ENCODE data around the gene ZEB1.
"Not testable (repeated sequence)": the region's sequence is repeated elsewhere in the genome, so short reads cannot be mapped to it uniquely, and the experiment has no call there.

ZEB1 gene

GRCh38 chr10:31319602-31320549 is 860 bp downstream of the ZEB1 start:
- no peak for FAIRE-seq

- FAIRE-seq = no peak
These were observed 1.7 kb downstream of the ZEB1 start for GRCh38 chr10:31320550-31321211.

GRCh38 chr10:31321396-31321941 is 2.5 kb downstream of the ZEB1 start:
- FAIRE-seq = no peak

- FAIRE-seq = peak; percentile 71
These were observed 3.6 kb downstream of the ZEB1 start for GRCh38 chr10:31322647-31323046.

DNA sequence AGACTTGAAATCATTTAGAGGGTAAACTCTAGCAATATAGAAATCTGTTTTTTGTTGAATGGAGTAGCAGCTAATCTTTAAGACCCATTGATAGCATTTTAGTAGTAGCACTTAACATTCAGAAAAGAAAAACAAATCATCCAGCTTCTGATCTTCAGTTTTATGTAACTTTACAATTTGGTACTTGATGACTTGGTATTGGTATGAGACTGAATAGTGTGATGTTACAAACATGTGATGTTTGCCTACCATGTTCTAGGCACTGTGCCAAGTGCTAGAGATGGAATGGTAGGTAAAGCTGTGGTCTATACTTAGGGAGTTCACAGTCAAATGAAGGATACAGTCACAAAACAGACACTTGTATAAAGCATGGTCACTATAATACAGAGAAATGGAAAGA is 21.3 kb downstream of the ZEB1 start:
- no peak for FAIRE-seq

DNA sequence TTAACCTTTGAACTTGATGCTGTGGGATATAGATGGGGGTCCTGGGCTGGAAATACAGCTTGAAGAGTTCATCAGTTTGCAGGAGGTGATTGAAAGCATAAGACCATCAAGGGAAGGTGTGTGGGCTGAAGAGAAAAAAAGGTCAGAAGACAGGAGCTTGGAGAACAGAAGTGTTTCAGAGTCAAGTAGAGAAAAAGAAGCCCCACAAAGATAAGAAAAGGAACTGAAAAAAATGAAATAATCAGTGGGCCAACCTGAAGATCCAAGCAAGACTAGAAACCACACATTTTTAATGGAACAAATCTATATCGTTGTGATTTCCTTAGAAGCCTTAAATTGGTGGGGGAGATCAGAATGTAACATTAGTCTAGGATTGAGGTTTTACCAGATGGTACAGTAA is 22.5 kb downstream of the ZEB1 start:
- FAIRE-seq = no peak

- no peak for FAIRE-seq
These were observed 24.0 kb downstream of the ZEB1 start for GRCh38 chr10:31343009-31343408.

GRCh38 chr10:31343551-31343950 is 24.5 kb downstream of the ZEB1 start:
- FAIRE-seq = no peak

DNA sequence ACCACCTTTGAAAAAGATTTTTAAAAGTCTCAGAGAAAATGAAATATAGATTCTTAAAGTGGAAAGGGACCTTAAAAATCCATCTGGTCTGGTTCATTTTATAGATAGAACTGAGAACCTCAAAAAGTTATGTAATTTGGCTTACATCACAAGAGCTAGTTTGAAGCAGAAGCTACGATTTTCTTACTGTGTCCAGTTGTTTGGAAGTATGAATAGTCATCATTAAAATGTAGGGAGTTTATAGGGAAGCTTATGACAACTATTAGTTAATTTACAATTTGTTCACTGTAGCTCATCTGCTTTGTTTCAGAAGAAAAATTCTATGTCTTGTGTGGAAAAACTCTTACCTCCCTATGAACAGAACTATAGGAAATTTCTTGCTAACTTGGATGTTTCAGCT is 26.9 kb downstream of the ZEB1 start:
- FAIRE-seq = peak; percentile 79

DNA sequence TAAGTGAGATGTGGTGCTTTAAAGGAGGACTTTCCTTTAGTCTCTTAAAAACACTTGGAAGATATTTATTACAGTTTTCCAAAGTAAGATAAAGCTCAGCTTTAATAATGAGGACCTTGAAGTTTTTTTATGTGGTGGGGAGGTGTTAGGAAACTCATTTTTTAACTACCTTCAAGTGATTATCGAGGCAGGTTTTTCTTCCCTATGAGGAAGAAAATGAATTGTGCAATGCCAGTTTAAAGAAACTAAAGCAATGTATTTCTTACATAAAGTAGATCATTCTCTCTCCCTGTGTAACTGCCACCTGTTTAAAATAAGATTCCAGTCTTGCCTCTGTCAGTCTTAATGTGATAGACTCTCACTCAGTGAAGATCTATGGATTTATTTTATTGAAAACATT is 27.9 kb downstream of the ZEB1 start:
- no peak for FAIRE-seq

GRCh38 chr10:31347705-31348104 is 28.7 kb downstream of the ZEB1 start:
- FAIRE-seq = no peak

DNA sequence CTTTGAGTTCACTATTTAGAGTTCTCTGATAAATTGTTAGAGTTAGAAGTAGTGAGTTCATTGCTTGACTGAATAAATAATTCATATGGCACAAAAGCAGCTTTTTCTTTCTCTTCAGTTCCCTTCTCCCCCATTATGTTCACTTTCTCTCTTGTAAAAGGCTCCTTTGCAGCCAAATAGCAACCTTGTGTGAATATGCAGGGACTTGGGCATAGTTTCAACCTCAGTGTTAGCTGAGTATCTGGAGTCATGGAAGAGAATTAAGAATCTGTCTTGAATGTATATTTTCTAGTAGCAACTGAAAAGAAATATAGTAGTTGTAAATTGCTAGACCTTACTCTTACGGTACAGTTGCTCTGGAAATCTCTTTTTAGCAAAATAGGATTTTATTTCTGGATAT is 31.9 kb downstream of the ZEB1 start:
- no peak for FAIRE-seq

GRCh38 chr10:31352436-31353226 is 33.6 kb downstream of the ZEB1 start:
- FAIRE-seq = no peak

GRCh38 chr10:31353574-31353973 is 34.6 kb downstream of the ZEB1 start:
- peak; percentile 12 for FAIRE-seq

DNA sequence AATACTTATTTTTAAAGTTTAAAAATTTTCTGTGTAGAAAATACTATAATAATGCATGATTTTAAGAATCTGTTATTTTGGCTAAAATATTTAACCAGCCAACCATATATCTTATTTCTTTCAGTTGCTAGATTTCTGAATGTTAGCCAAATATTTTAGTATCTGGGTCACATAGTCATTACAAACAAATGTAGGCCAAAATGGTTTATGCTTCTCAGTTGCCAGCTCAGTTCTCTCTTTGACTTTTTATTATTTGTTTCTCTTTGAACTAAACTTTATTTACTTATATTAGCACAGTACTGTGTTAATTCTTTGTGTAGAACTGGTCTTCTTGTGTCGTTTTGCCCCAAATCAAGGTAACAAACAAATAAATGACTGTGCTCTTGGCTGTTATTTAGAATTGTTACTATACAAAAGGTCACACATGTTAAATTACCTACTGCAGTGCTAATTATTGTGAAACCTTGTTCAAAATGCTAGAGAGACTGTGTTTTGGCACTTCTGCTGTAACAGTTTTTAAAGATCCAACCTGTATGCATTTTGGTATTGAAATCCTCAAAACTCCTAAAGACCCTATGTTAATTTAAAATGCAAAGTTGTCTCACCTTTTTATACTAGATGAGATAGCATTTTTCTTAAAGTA is 39.8 kb downstream of the ZEB1 start:
- peak; percentile 96 for FAIRE-seq

- FAIRE-seq = no peak
These were observed 41.0 kb downstream of the ZEB1 start for GRCh38 chr10:31359979-31360378.

- FAIRE-seq = not testable (repeated sequence)
These were observed 42.5 kb downstream of the ZEB1 start for GRCh38 chr10:31361475-31361874.

DNA sequence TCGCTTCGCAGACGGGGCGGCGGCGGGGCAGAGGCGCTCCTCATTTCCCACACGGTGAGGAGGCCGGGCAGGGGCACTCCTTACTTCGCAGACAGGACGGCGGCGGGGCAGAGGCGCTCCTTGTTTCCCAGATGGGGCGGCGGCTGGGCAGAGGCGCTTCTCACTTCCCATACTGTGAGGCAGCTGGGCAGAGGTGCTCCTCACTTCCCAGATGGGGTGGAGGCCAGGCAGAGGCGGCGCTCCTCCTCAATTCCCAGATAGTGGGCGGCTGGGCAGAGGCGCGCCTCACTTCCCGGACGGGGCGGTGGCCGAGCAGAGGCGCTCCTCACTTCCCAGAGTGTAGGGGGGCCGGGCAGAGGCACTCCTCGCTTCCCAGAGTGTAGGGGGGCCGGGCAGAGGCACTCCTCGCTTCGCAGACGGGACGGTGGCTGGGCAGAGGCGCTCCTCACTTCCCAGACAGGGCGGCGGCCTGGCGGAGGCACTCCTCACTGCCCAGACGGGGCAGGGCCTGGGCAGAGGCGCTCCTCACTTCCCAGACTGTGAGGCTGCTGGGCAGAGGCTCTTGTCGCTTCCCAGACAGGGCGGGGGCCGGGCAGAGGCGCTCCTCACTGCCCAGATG is 43.1 kb downstream of the ZEB1 start:
- FAIRE-seq = no peak

DNA sequence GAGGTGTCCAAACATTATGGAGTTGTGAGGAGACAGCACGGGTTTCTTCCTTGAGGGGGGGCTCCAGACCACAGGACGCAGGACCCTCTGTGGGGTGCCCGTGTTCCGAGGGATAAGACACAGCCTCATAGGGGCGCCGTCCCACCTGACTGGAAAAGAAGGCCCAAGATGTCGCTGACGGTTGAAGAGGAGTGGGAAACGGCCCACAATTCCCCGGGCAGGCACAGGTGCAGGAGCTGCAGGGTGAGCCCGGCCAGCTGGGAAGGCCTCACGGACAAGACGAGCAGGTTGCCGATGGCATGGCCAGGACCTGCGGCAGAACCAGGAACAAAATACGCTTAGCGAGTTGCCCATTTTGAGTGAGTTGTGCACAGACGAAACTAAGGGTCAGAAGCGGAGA is 44.7 kb downstream of the ZEB1 start:
- FAIRE-seq = not testable (repeated sequence)

DNA sequence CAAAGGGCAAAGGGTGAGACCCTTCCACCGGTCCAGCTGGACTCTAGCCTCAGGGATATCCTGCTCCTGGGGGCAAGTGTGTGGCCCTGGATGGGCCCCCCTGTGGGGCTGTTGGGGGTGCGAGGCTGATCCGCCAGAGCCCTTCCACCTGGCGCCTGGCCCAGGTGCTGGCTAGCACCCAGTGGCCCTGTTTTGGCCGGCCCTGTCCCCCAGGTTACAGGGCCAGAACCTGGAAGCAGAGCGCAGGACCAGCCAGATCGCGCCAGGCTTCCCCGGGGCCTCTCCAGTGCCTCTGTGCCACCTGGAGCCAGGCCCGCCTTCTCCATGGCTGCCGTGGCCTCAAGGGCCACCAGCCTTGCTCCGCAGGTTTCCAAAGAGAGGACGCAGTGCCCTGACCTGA is 45.2 kb downstream of the ZEB1 start:
- FAIRE-seq = not testable (repeated sequence)

DNA sequence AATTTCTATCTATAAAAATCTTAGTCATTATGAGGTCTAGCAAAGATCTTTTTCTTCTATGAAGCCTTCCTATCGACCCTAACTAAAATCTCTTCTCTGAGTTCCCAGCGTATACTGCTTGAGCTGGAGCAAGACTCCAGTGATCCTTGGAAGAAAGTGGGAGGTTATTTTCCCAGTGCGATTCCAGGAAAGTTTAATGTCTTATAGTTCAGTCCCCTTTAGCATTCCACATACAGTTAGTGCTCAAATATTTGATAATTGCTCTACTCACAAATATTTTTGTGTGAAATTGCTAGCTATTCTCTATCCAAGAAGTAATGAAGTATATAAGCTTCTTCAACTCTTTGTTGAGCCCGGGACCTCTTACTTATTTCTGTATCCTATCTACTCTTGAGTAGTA is 47.7 kb downstream of the ZEB1 start:
- no peak for FAIRE-seq

DNA sequence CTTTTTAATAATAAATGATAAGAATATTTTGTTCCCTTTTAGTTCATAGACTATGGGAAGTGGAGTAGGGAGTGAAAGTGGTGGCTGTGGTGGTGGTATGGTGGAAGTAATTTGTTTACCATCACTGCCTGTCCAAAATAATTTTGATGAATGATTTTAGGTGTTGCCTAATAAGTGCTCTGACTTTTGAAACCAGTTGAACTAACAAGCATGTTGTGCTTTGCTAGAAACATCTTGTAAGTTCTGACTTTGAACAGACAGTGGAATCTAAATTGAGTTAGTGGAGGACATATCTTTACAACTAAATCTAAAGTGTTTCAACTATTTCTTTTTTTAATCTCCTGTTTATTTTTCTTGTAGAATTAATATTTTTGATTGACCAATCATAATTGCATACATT is 49.7 kb downstream of the ZEB1 start:
- no peak for FAIRE-seq
